Measurements from ENCODE around the gene SEPTIN6. TPM values are rescaled to one million over a fixed set of nuclear protein-coding genes. Genes with fewer than 3 reads are reported as not detected.

The SEPTIN6 gene
- total and polyA plus RNA-seq, 2 donors (not counting 3 experiments of a cell fraction or from before 2014, with no cell fraction given) = 23.1 to 31.8 TPM

DNA sequence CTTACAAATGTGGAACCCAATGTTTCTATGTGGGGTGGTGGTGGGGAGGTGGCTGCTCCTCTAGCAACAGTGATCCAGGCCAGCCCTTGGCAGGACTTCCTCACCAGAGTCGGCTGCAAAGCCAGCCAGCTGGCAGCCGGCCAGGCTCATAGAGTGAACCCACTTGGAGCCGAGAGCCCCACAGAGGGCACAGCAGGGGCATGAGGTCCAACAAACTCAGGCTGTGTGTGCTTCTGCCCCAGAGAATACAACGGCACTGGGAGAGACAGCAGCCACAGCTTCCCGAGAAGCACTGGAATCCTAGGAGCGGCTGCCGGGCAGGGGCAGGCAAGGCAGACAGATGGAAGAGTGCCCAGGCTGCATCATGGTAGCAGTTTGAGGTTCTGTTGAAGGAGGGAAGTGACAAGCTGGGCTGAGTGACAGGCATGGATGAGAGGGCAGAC lies 42.0 kb upstream of the SEPTIN6 start:
- ChIA-PET CTCF (interaction anchor here (1.0 to 10.5 kb wide), 2 partner anchors 126 to 252 kb away, joined by 4 to 106 read pairs; no protein-coding TSS in a partner anchor), POLR2A (no interaction called here)
- Histone ChIP-seq H4K20me1 (replicated peaks; ENCODE audit: control insufficient read depth, extremely low read depth, insufficient read depth, low read length) (no peaks in the 10 kb centered on the region), H3K36me3 (ENCODE audit: control insufficient read depth in 2 of 2, extremely low read depth in 1 of 2, insufficient read depth in 2 of 2, low read length in 2 of 2) (no peaks in the 10 kb centered on the region), H3K9me1 (replicated peaks; ENCODE audit: control insufficient read depth, extremely low read depth, insufficient read depth, low read length) (no peaks in the 10 kb centered on the region), H3K9me3 (replicated peaks; ENCODE audit: control insufficient read depth, insufficient read depth, low read length) (no peaks in the 10 kb centered on the region), H3K9ac (replicated peaks; ENCODE audit: extremely low read depth, insufficient read depth, low read length) (no peak overlapping the region), H3K4me1 (ENCODE audit: control insufficient read depth, extremely low read depth, insufficient read depth, low read length) (no peaks in the 10 kb centered on the region), H3K4me3 (replicated peaks in 1 of 3; ENCODE audit: insufficient read depth in 1 of 3, low read depth in 1 of 3, low read length in 3 of 3) (no peak overlapping the region), H3K27me3 (ENCODE audit: control insufficient read depth in 2 of 2, insufficient read depth in 2 of 2, low read length in 2 of 2) (no peaks in the 10 kb centered on the region), H3K4me2 (ENCODE audit: insufficient read depth, low read length) (no peak overlapping the region), H3K27ac (ENCODE audit: insufficient read depth, low read depth, low read length) (no peak overlapping the region), H3K79me2 (ENCODE audit: control insufficient read depth, insufficient read depth, low read length) (no peaks in the 10 kb centered on the region), H2AFZ (ENCODE audit: low read depth, low read length) (no peak overlapping the region)
- BruUV-seq (replicated peaks) = no TSS peak
- FAIRE-seq (no peak), DNase-seq (ENCODE audit: low read depth, low spot score) (peak; percentile 13)
- TF ChIP-seq MYC (IDR thresholded peaks at IDR 0.05; ENCODE audit: low read depth, low read length) (no peak), GATA2 (IDR thresholded peaks at IDR 0.05; ENCODE audit: insufficient read depth, insufficient read length, low read depth, low read length) (no peak), EZH2 (IDR thresholded peaks at IDR 0.05; ENCODE audit: borderline replicate concordance, low read depth, low read length, severe bottlenecking) (no peak), FOS (IDR thresholded peaks at IDR 0.05; ENCODE audit: borderline replicate concordance, insufficient read depth, low read length) (no peak), POLR2AphosphoS5 (IDR thresholded peaks at IDR 0.05; ENCODE audit: insufficient read depth, low read depth, low read length) (no peak), POLR2A (IDR thresholded peaks at IDR 0.05; ENCODE audit: low read depth, low read length) (no peak), JUN (IDR thresholded peaks at IDR 0.05; ENCODE audit: borderline replicate concordance, insufficient read depth, insufficient read length, low read depth) (no peak)
- TF ChIP-seq, protein P1, sequence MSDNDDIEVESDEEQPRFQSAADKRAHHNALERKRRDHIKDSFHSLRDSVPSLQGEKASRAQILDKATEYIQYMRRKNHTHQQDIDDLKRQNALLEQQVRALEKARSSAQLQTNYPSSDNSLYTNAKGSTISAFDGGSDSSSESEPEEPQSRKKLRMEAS (IDR thresholded peaks at IDR 0.05; ENCODE audit: insufficient read depth, insufficient read length) = no peak
- intact Hi-C loops (cut with micrococcal nuclease) = loop anchor here (5.0 kb wide), 1 partner anchor 43 kb away; the partner anchor contains the start of gene SEPTIN6
- dilution Hi-C loops (cut with MboI; ENCODE audit: extremely low pct_ligation_motif_present, low sequenced_read_pairs) = no loop called here

All from endothelial cell of umbilical vein (primary cell).